ENCODE measurements around the gene NRXN3.

The NRXN3 gene

GRCh38 chr14:78329371-78329770 is 159.2 kb downstream of the NRXN3 start:
- Histone ChIP-seq H3K27me3 (ENCODE audit: low read depth) (no peaks in the 10 kb centered on the region), H3K4me3 (no peak overlapping the region), H3K36me3 (replicated peaks) (no peaks in the 10 kb centered on the region), H3K9me3 (no peaks in the 10 kb centered on the region), H3K4me1 (no peaks in the 10 kb centered on the region)
- in situ Hi-C loops (cut with MboI; ENCODE audit: low sequenced_read_pairs) = no loop called here
- DNase-seq (ENCODE audit: low spot score in 2 of 2) = no peak

- no peak for DNase-seq (ENCODE audit: low spot score in 2 of 2)
- H3K4me3 ChIP-seq = no peak overlapping the region
Measured at GRCh38 chr14:78335531-78335930, 165.4 kb downstream of the NRXN3 start.

GRCh38 chr14:78340250-78340649 is 170.1 kb downstream of the NRXN3 start:
- H3K4me1 ChIP-seq = no peaks in the 10 kb centered on the region
- no peaks in the 10 kb centered on the region for H3K36me3 ChIP-seq (replicated peaks)
- in situ Hi-C loops (cut with MboI; ENCODE audit: low sequenced_read_pairs) = no loop called here
- no peaks in the 10 kb centered on the region for H3K9me3 ChIP-seq
- DNase-seq (ENCODE audit: low spot score in 2 of 2) = no peak
- H3K27me3 ChIP-seq (ENCODE audit: low read depth) = no peaks in the 10 kb centered on the region
- H3K4me3 ChIP-seq = no peak overlapping the region

More at GRCh38 chr14:78335531-78335930, 165.4 kb downstream of the NRXN3 start:
- H3K36me3 ChIP-seq (replicated peaks) = no peaks in the 10 kb centered on the region
- H3K4me1 ChIP-seq = no peaks in the 10 kb centered on the region
- H3K9me3 ChIP-seq = no peaks in the 10 kb centered on the region
- in situ Hi-C loops (cut with MboI; ENCODE audit: low sequenced_read_pairs) = no loop called here
- no peaks in the 10 kb centered on the region for H3K27me3 ChIP-seq (ENCODE audit: low read depth)

- in situ Hi-C loops (cut with MboI; ENCODE audit: low sequenced_read_pairs) = no loop called here
- no peak for DNase-seq (ENCODE audit: low spot score in 2 of 2)
- H3K4me1 ChIP-seq = no peaks in the 10 kb centered on the region
- H3K4me3 ChIP-seq = no peak overlapping the region
- H3K36me3 ChIP-seq (replicated peaks) = no peaks in the 10 kb centered on the region
- no peaks in the 10 kb centered on the region for H3K9me3 ChIP-seq
- H3K27me3 ChIP-seq (ENCODE audit: low read depth) = no peaks in the 10 kb centered on the region
Measured at GRCh38 chr14:78341827-78342389, 171.7 kb downstream of the NRXN3 start.

- no peaks in the 10 kb centered on the region for H3K4me1 ChIP-seq
- no peak overlapping the region for H3K4me3 ChIP-seq
- no peak for DNase-seq (ENCODE audit: low spot score in 2 of 2)
- no peaks in the 10 kb centered on the region for H3K36me3 ChIP-seq (replicated peaks)
- H3K9me3 ChIP-seq = no peaks in the 10 kb centered on the region
- H3K27me3 ChIP-seq (ENCODE audit: low read depth) = no peaks in the 10 kb centered on the region
- in situ Hi-C loops (cut with MboI; ENCODE audit: low sequenced_read_pairs) = no loop called here
Measured at GRCh38 chr14:78342879-78343278, 172.7 kb downstream of the NRXN3 start.

GRCh38 chr14:78344290-78344689 is 174.1 kb downstream of the NRXN3 start:
- no peaks in the 10 kb centered on the region for H3K36me3 ChIP-seq (replicated peaks)
- H3K27me3 ChIP-seq (ENCODE audit: low read depth) = no peaks in the 10 kb centered on the region
- H3K4me1 ChIP-seq = no peaks in the 10 kb centered on the region
- no peak overlapping the region for H3K4me3 ChIP-seq
- H3K9me3 ChIP-seq = no peaks in the 10 kb centered on the region
- in situ Hi-C loops (cut with MboI; ENCODE audit: low sequenced_read_pairs) = no loop called here
- no peak for DNase-seq (ENCODE audit: low spot score in 2 of 2)

GRCh38 chr14:78345131-78345744 is 175.1 kb downstream of the NRXN3 start:
- Histone ChIP-seq H3K27me3 (ENCODE audit: low read depth) (no peaks in the 10 kb centered on the region), H3K4me3 (no peak overlapping the region), H3K9me3 (no peaks in the 10 kb centered on the region), H3K4me1 (no peaks in the 10 kb centered on the region), H3K36me3 (replicated peaks) (no peaks in the 10 kb centered on the region)
- DNase-seq (ENCODE audit: low spot score in 2 of 2) = no peak
- in situ Hi-C loops (cut with MboI; ENCODE audit: low sequenced_read_pairs) = no loop called here

- in situ Hi-C loops (cut with MboI; ENCODE audit: low sequenced_read_pairs) = no loop called here
- DNase-seq (ENCODE audit: low spot score in 2 of 2) = no peak
- Histone ChIP-seq H3K4me1 (no peaks in the 10 kb centered on the region), H3K36me3 (replicated peaks) (no peaks in the 10 kb centered on the region), H3K9me3 (no peaks in the 10 kb centered on the region), H3K27me3 (ENCODE audit: low read depth) (no peaks in the 10 kb centered on the region), H3K4me3 (no peak overlapping the region)
Measured at GRCh38 chr14:78346747-78347146, 176.6 kb downstream of the NRXN3 start.

GRCh38 chr14:78355109-78355508 is 184.9 kb downstream of the NRXN3 start:
- in situ Hi-C loops (cut with MboI; ENCODE audit: low sequenced_read_pairs) = no loop called here
- H3K9me3 ChIP-seq = no peaks in the 10 kb centered on the region

GRCh38 chr14:78356391-78356790 is 186.2 kb downstream of the NRXN3 start:
- Histone ChIP-seq H3K36me3 (replicated peaks) (no peaks in the 10 kb centered on the region), H3K9me3 (no peaks in the 10 kb centered on the region), H3K4me3 (no peak overlapping the region), H3K4me1 (no peaks in the 10 kb centered on the region), H3K27me3 (ENCODE audit: low read depth) (no peaks in the 10 kb centered on the region)
- in situ Hi-C loops (cut with MboI; ENCODE audit: low sequenced_read_pairs) = no loop called here
- no peak for DNase-seq (ENCODE audit: low spot score in 2 of 2)

More at GRCh38 chr14:78355109-78355508, 184.9 kb downstream of the NRXN3 start:
- no peaks in the 10 kb centered on the region for H3K36me3 ChIP-seq (replicated peaks)
- no peaks in the 10 kb centered on the region for H3K27me3 ChIP-seq (ENCODE audit: low read depth)
- DNase-seq (ENCODE audit: low spot score in 2 of 2) = no peak
- no peak overlapping the region for H3K4me3 ChIP-seq
- no peaks in the 10 kb centered on the region for H3K4me1 ChIP-seq

GRCh38 chr14:78358591-78358990 is 188.4 kb downstream of the NRXN3 start:
- Histone ChIP-seq H3K9me3 (no peaks in the 10 kb centered on the region), H3K27me3 (ENCODE audit: low read depth) (no peaks in the 10 kb centered on the region), H3K36me3 (replicated peaks) (no peaks in the 10 kb centered on the region), H3K4me3 (no peak overlapping the region), H3K4me1 (no peaks in the 10 kb centered on the region)
- DNase-seq (ENCODE audit: low spot score in 2 of 2) = no peak
- in situ Hi-C loops (cut with MboI; ENCODE audit: low sequenced_read_pairs) = no loop called here

- H3K27me3 ChIP-seq (ENCODE audit: low read depth) = no peaks in the 10 kb centered on the region
- in situ Hi-C loops (cut with MboI; ENCODE audit: low sequenced_read_pairs) = no loop called here
- no peaks in the 10 kb centered on the region for H3K36me3 ChIP-seq (replicated peaks)
- H3K9me3 ChIP-seq = no peaks in the 10 kb centered on the region
- no peak overlapping the region for H3K4me3 ChIP-seq
- H3K4me1 ChIP-seq = no peaks in the 10 kb centered on the region
- no peak for DNase-seq (ENCODE audit: low spot score in 2 of 2)
Measured at GRCh38 chr14:78359581-78359980, 189.4 kb downstream of the NRXN3 start.

- no peaks in the 10 kb centered on the region for H3K4me1 ChIP-seq
- no peak overlapping the region for H3K4me3 ChIP-seq
- no peak for DNase-seq (ENCODE audit: low spot score in 2 of 2)
- no peaks in the 10 kb centered on the region for H3K9me3 ChIP-seq
- in situ Hi-C loops (cut with MboI; ENCODE audit: low sequenced_read_pairs) = no loop called here
- no peaks in the 10 kb centered on the region for H3K36me3 ChIP-seq (replicated peaks)
- no peaks in the 10 kb centered on the region for H3K27me3 ChIP-seq (ENCODE audit: low read depth)
Measured at GRCh38 chr14:78363008-78363407, 192.8 kb downstream of the NRXN3 start.

- H3K9me3 ChIP-seq = no peaks in the 10 kb centered on the region
- no peaks in the 10 kb centered on the region for H3K4me1 ChIP-seq
- H3K4me3 ChIP-seq = no peak overlapping the region
- H3K36me3 ChIP-seq (replicated peaks) = no peaks in the 10 kb centered on the region
- no peak for DNase-seq (ENCODE audit: low spot score in 2 of 2)
- H3K27me3 ChIP-seq (ENCODE audit: low read depth) = no peaks in the 10 kb centered on the region
- in situ Hi-C loops (cut with MboI; ENCODE audit: low sequenced_read_pairs) = no loop called here
Measured at GRCh38 chr14:78367355-78367754, 197.2 kb downstream of the NRXN3 start.

- Histone ChIP-seq H3K4me3 (no peak overlapping the region), H3K4me1 (no peaks in the 10 kb centered on the region), H3K27me3 (ENCODE audit: low read depth) (no peaks in the 10 kb centered on the region), H3K36me3 (replicated peaks) (no peaks in the 10 kb centered on the region), H3K9me3 (no peaks in the 10 kb centered on the region)
- in situ Hi-C loops (cut with MboI; ENCODE audit: low sequenced_read_pairs) = no loop called here
- no peak for DNase-seq (ENCODE audit: low spot score in 2 of 2)
Measured at GRCh38 chr14:78383060-78383459, 212.9 kb downstream of the NRXN3 start.
